Osteocyte (in vitro differentiated cells): ENCODE data around the gene DARS1. TPM values are rescaled to one million over a fixed set of nuclear protein-coding genes. Genes with fewer than 3 reads are reported as not detected.

Experiments used
- DNase-seq: peaks from one replicate; pipeline ENCODE4 v3.0.0; 2021; ENCODE audit warnings: mixed read lengths; ENCODE audit not compliant: unreplicated experiment; ENCODE audit errors: extremely low spot score
- H3K27ac Mint-ChIP-seq: one replicate; pipeline ENCODE4 v1.8.0; 2021; ENCODE audit warnings: mild to moderate bottlenecking, mixed read lengths; ENCODE audit not compliant: unreplicated experiment
- H3K27me3 Mint-ChIP-seq: one replicate; pipeline ENCODE4 v1.8.0; 2021; ENCODE audit warnings: mixed read lengths; ENCODE audit not compliant: unreplicated experiment
- H3K36me3 Mint-ChIP-seq: one replicate; pipeline ENCODE4 v1.8.0; 2021; ENCODE audit warnings: mixed read lengths; ENCODE audit not compliant: unreplicated experiment
- H3K4me1 Mint-ChIP-seq: one replicate; pipeline ENCODE4 v1.8.0; 2021; ENCODE audit warnings: mixed read lengths; ENCODE audit not compliant: unreplicated experiment
- H3K4me3 Mint-ChIP-seq: one replicate; pipeline ENCODE4 v1.8.0; 2021; ENCODE audit warnings: mild to moderate bottlenecking, moderate library complexity, mixed read lengths; ENCODE audit not compliant: unreplicated experiment
- H3K9me3 Mint-ChIP-seq: one replicate; pipeline ENCODE4 v1.8.0; 2021; ENCODE audit warnings: mixed read lengths; ENCODE audit not compliant: unreplicated experiment
- CTCF ChIP-seq: fragments of 200-600 bp; sonication (generic); IDR thresholded peaks from 2 replicates; pipeline ENCODE4 v1.5.0; 2021; ENCODE audit warnings: antibody characterized with exemption, mild to moderate bottlenecking, moderate library complexity
- total RNA-seq: library from RNA; stranded (reverse); gene quantifications from 2 replicates; pipeline ENCODE4 v1.2.1, GENCODE V29; 2021

The DARS1 gene
- total RNA-seq, 1 donor from 2014 or later, result 48.3 TPM

GRCh38 chr2:135998879-135999278 lies 13.5 kb upstream of the DARS1 start:
- H3K27ac Mint-ChIP-seq, result no peak overlapping the region
- TF ChIP-seq CTCF, result no peak

DNA sequence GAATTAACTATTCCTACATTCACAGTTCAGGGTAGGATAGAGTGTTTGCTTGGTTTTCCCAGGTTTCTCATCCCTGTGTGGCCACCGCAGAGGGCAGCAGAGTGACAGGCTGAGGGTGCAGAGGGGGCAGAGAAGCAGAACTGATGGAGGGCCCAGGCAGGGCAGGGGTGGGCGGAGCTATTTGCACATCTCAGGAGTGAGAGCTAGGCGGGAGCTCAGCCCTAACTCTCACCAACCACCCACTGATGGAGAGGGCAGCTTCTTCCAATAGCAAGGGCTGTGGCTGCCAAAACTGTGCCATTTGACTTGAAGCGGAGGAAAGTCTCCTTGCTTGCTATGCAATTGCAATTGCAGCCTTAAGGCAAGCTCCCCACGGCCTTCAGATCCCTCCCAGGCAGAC lies 12.0 kb upstream of the DARS1 start:
- no peaks in the 10 kb centered on the region for H3K4me1 Mint-ChIP-seq
- DNase-seq, result no peak
- peaks cover 3% of the 10 kb centered on the region for H3K9me3 Mint-ChIP-seq
- no peak overlapping the region for H3K4me3 Mint-ChIP-seq
- H3K27ac Mint-ChIP-seq, result no peak overlapping the region
- H3K27me3 Mint-ChIP-seq, result no peaks in the 10 kb centered on the region
- TF ChIP-seq CTCF, result no peak
- no peaks in the 10 kb centered on the region for H3K36me3 Mint-ChIP-seq

More at GRCh38 chr2:135998879-135999278, 13.5 kb upstream of the DARS1 start:
- Mint-ChIP-seq H3K4me1 (no peaks in the 10 kb centered on the region), H3K36me3 (no peaks in the 10 kb centered on the region), H3K4me3 (no peak overlapping the region), H3K9me3 (peaks cover 3% of the 10 kb centered on the region), H3K27me3 (no peaks in the 10 kb centered on the region)
- DNase-seq, result no peak

GRCh38 chr2:135996304-135996703 lies 10.9 kb upstream of the DARS1 start:
- TF ChIP-seq CTCF, result no peak
- no peak overlapping the region for H3K4me3 Mint-ChIP-seq

GRCh38 chr2:135994281-135994680 lies 8.9 kb upstream of the DARS1 start:
- H3K27me3 Mint-ChIP-seq, result no peaks in the 10 kb centered on the region
- no peak overlapping the region for H3K4me3 Mint-ChIP-seq
- no peaks in the 10 kb centered on the region for H3K36me3 Mint-ChIP-seq
- no peak for DNase-seq
- H3K9me3 Mint-ChIP-seq, result peaks cover 3% of the 10 kb centered on the region
- no peaks in the 10 kb centered on the region for H3K4me1 Mint-ChIP-seq
- H3K27ac Mint-ChIP-seq, result no peak overlapping the region
- no peak for TF ChIP-seq CTCF

More at GRCh38 chr2:135996304-135996703, 10.9 kb upstream of the DARS1 start:
- Mint-ChIP-seq H3K36me3 (no peaks in the 10 kb centered on the region), H3K9me3 (peaks cover 3% of the 10 kb centered on the region), H3K27ac (no peak overlapping the region), H3K4me1 (no peaks in the 10 kb centered on the region), H3K27me3 (no peaks in the 10 kb centered on the region)
- DNase-seq, result no peak

DNA sequence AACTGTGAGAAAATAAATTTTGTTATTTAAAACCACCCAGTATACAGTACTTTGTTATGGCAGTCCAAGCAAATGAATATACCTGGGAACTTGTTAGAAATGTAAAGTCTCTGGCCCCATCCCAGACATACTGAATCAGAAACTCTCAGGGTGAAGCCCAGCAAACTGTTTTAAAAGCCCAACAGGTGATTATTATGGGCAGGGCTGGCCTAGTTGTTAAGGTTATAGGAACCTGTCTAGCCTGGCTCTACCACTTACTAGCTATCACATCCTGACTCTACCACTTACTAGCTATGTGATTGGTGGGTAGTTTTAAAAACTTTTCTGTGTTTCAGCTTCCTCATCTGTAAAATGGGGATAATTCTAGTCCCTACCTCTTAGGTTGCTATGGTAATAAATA lies 8.0 kb upstream of the DARS1 start:
- no peak for DNase-seq
- no peaks in the 10 kb centered on the region for H3K27me3 Mint-ChIP-seq
- no peak for TF ChIP-seq CTCF
- peaks cover 3% of the 10 kb centered on the region for H3K9me3 Mint-ChIP-seq
- no peaks in the 10 kb centered on the region for H3K4me1 Mint-ChIP-seq
- H3K36me3 Mint-ChIP-seq, result no peaks in the 10 kb centered on the region
- no peak overlapping the region for H3K4me3 Mint-ChIP-seq
- H3K27ac Mint-ChIP-seq, result no peak overlapping the region
